Measurements from ENCODE around the gene SCARB1.

The SCARB1 gene

GRCh38 chr12:124766727-124767065 is 97.0 kb downstream of the SCARB1 start:
- Histone ChIP-seq H3K27ac (ENCODE audit: low read depth, low read length) (no peak overlapping the region), H3K9ac (ENCODE audit: low read depth, low read length) (no peak overlapping the region), H3K4me1 (ENCODE audit: control insufficient read depth, insufficient read depth, low read length) (no peaks in the 10 kb centered on the region), H3K27me3 (ENCODE audit: control insufficient read depth, insufficient read depth, low read length) (peaks cover 7% of the 10 kb centered on the region; the same call in 1 of the 2 replicates), H3K4me3 (ENCODE audit: low read depth, low read length) (no peak overlapping the region), H3K36me3 (ENCODE audit: control insufficient read depth, insufficient read depth, low read length) (no peaks in the 10 kb centered on the region), H3K9me3 (ENCODE audit: control insufficient read depth, insufficient read depth, low read length) (peaks cover 10% of the 10 kb centered on the region)

GRCh38 chr12:124765581-124766489 is 97.8 kb downstream of the SCARB1 start:
- no peak overlapping the region for H3K27ac ChIP-seq (ENCODE audit: low read depth, low read length)
- H3K27me3 ChIP-seq (ENCODE audit: control insufficient read depth, insufficient read depth, low read length), result no peaks in the 10 kb centered on the region
- H3K4me1 ChIP-seq (ENCODE audit: control insufficient read depth, insufficient read depth, low read length), result no peaks in the 10 kb centered on the region
- no peak overlapping the region for H3K4me3 ChIP-seq (ENCODE audit: low read depth, low read length)
- H3K36me3 ChIP-seq (ENCODE audit: control insufficient read depth, insufficient read depth, low read length), result no peaks in the 10 kb centered on the region
- no peak overlapping the region for H3K9ac ChIP-seq (ENCODE audit: low read depth, low read length)
- peaks cover 10% of the 10 kb centered on the region for H3K9me3 ChIP-seq (ENCODE audit: control insufficient read depth, insufficient read depth, low read length)

GRCh38 chr12:124764870-124765580 is 98.6 kb downstream of the SCARB1 start:
- no peak overlapping the region for H3K27ac ChIP-seq (ENCODE audit: low read depth, low read length)
- peaks cover 10% of the 10 kb centered on the region for H3K9me3 ChIP-seq (ENCODE audit: control insufficient read depth, insufficient read depth, low read length)
- H3K9ac ChIP-seq (ENCODE audit: low read depth, low read length), result no peak overlapping the region
- no peaks in the 10 kb centered on the region for H3K36me3 ChIP-seq (ENCODE audit: control insufficient read depth, insufficient read depth, low read length)
- H3K4me1 ChIP-seq (ENCODE audit: control insufficient read depth, insufficient read depth, low read length), result no peaks in the 10 kb centered on the region
- no peaks in the 10 kb centered on the region for H3K27me3 ChIP-seq (ENCODE audit: control insufficient read depth, insufficient read depth, low read length)
- H3K4me3 ChIP-seq (ENCODE audit: low read depth, low read length), result no peak overlapping the region

- Histone ChIP-seq H3K4me1 (ENCODE audit: control insufficient read depth, insufficient read depth, low read length) (no peaks in the 10 kb centered on the region), H3K4me3 (ENCODE audit: low read depth, low read length) (no peak overlapping the region), H3K27ac (ENCODE audit: low read depth, low read length) (no peak overlapping the region), H3K27me3 (ENCODE audit: control insufficient read depth, insufficient read depth, low read length) (no peaks in the 10 kb centered on the region), H3K9me3 (ENCODE audit: control insufficient read depth, insufficient read depth, low read length) (peaks cover 10% of the 10 kb centered on the region), H3K9ac (ENCODE audit: low read depth, low read length) (no peak overlapping the region), H3K36me3 (ENCODE audit: control insufficient read depth, insufficient read depth, low read length) (no peaks in the 10 kb centered on the region)
These were observed 99.2 kb downstream of the SCARB1 start for GRCh38 chr12:124764451-124764850.

- Histone ChIP-seq H3K4me3 (ENCODE audit: low read depth, low read length) (no peak overlapping the region), H3K27me3 (ENCODE audit: control insufficient read depth, insufficient read depth, low read length) (no peaks in the 10 kb centered on the region), H3K27ac (ENCODE audit: low read depth, low read length) (no peak overlapping the region), H3K36me3 (ENCODE audit: control insufficient read depth, insufficient read depth, low read length) (no peaks in the 10 kb centered on the region), H3K9me3 (ENCODE audit: control insufficient read depth, insufficient read depth, low read length) (peaks cover 10% of the 10 kb centered on the region), H3K9ac (ENCODE audit: low read depth, low read length) (no peak overlapping the region), H3K4me1 (ENCODE audit: control insufficient read depth, insufficient read depth, low read length) (no peaks in the 10 kb centered on the region)
These were observed 100.1 kb downstream of the SCARB1 start for GRCh38 chr12:124763594-124763979.

GRCh38 chr12:124762791-124763593 is 100.7 kb downstream of the SCARB1 start:
- Histone ChIP-seq H3K36me3 (ENCODE audit: control insufficient read depth, insufficient read depth, low read length) (no peaks in the 10 kb centered on the region), H3K4me3 (ENCODE audit: low read depth, low read length) (no peak overlapping the region), H3K4me1 (ENCODE audit: control insufficient read depth, insufficient read depth, low read length) (no peaks in the 10 kb centered on the region)

GRCh38 chr12:124762384-124762783 is 101.3 kb downstream of the SCARB1 start:
- no peak overlapping the region for H3K27ac ChIP-seq (ENCODE audit: low read depth, low read length)
- no peaks in the 10 kb centered on the region for H3K36me3 ChIP-seq (ENCODE audit: control insufficient read depth, insufficient read depth, low read length)
- H3K4me3 ChIP-seq (ENCODE audit: low read depth, low read length), result no peak overlapping the region
- no peak overlapping the region for H3K9ac ChIP-seq (ENCODE audit: low read depth, low read length)
- peaks cover 10% of the 10 kb centered on the region for H3K9me3 ChIP-seq (ENCODE audit: control insufficient read depth, insufficient read depth, low read length)
- no peaks in the 10 kb centered on the region for H3K4me1 ChIP-seq (ENCODE audit: control insufficient read depth, insufficient read depth, low read length)
- H3K27me3 ChIP-seq (ENCODE audit: control insufficient read depth, insufficient read depth, low read length), result no peaks in the 10 kb centered on the region

More at GRCh38 chr12:124762791-124763593, 100.7 kb downstream of the SCARB1 start:
- Histone ChIP-seq H3K27ac (ENCODE audit: low read depth, low read length) (no peak overlapping the region), H3K9me3 (ENCODE audit: control insufficient read depth, insufficient read depth, low read length) (peaks cover 10% of the 10 kb centered on the region), H3K9ac (ENCODE audit: low read depth, low read length) (no peak overlapping the region), H3K27me3 (ENCODE audit: control insufficient read depth, insufficient read depth, low read length) (no peaks in the 10 kb centered on the region)

GRCh38 chr12:124761871-124762270 is 101.8 kb downstream of the SCARB1 start:
- peaks cover 10% of the 10 kb centered on the region for H3K9me3 ChIP-seq (ENCODE audit: control insufficient read depth, insufficient read depth, low read length)
- no peak overlapping the region for H3K4me3 ChIP-seq (ENCODE audit: low read depth, low read length)
- H3K27me3 ChIP-seq (ENCODE audit: control insufficient read depth, insufficient read depth, low read length), result no peaks in the 10 kb centered on the region

GRCh38 chr12:124761056-124761455 is 102.6 kb downstream of the SCARB1 start:
- no peaks in the 10 kb centered on the region for H3K4me1 ChIP-seq (ENCODE audit: control insufficient read depth, insufficient read depth, low read length)
- H3K4me3 ChIP-seq (ENCODE audit: low read depth, low read length), result no peak overlapping the region
- H3K36me3 ChIP-seq (ENCODE audit: control insufficient read depth, insufficient read depth, low read length), result no peaks in the 10 kb centered on the region
- H3K9ac ChIP-seq (ENCODE audit: low read depth, low read length), result no peak overlapping the region
- H3K9me3 ChIP-seq (ENCODE audit: control insufficient read depth, insufficient read depth, low read length), result peaks cover 10% of the 10 kb centered on the region
- H3K27ac ChIP-seq (ENCODE audit: low read depth, low read length), result no peak overlapping the region
- no peaks in the 10 kb centered on the region for H3K27me3 ChIP-seq (ENCODE audit: control insufficient read depth, insufficient read depth, low read length)

More at GRCh38 chr12:124761871-124762270, 101.8 kb downstream of the SCARB1 start:
- Histone ChIP-seq H3K4me1 (ENCODE audit: control insufficient read depth, insufficient read depth, low read length) (no peaks in the 10 kb centered on the region), H3K27ac (ENCODE audit: low read depth, low read length) (no peak overlapping the region), H3K9ac (ENCODE audit: low read depth, low read length) (no peak overlapping the region), H3K36me3 (ENCODE audit: control insufficient read depth, insufficient read depth, low read length) (no peaks in the 10 kb centered on the region)

- H3K4me3 ChIP-seq (ENCODE audit: low read depth, low read length), result no peak overlapping the region
- H3K9ac ChIP-seq (ENCODE audit: low read depth, low read length), result no peak overlapping the region
- no peaks in the 10 kb centered on the region for H3K27me3 ChIP-seq (ENCODE audit: control insufficient read depth, insufficient read depth, low read length)
- H3K9me3 ChIP-seq (ENCODE audit: control insufficient read depth, insufficient read depth, low read length), result peaks cover 10% of the 10 kb centered on the region
- no peaks in the 10 kb centered on the region for H3K36me3 ChIP-seq (ENCODE audit: control insufficient read depth, insufficient read depth, low read length)
- H3K27ac ChIP-seq (ENCODE audit: low read depth, low read length), result no peak overlapping the region
- no peaks in the 10 kb centered on the region; the same call in 1 of the 2 replicates for H3K4me1 ChIP-seq (ENCODE audit: control insufficient read depth, insufficient read depth, low read length)
These were observed 103.1 kb downstream of the SCARB1 start for GRCh38 chr12:124760560-124760959.
